Posterior cingulate gyrus (tissue), 11 donors: ENCODE results near the gene WFS1.

ENCODE experiments used
- DNase-seq, 10 donors: peaks; one replicate each; pipeline versions ENCODE4 v3.0.0 to v3.0.0-alpha.2; 2020 to 2021; ENCODE audit warnings: mixed read lengths in 3 of 10
- intact Hi-C: fragments of 100-400 bp; cut with DNase I; formaldehyde crosslinking; loops from one replicate; pipeline ENCODE4 v1.15.1; 2023

The WFS1 gene

GRCh38 chr4:6269616-6270511, at the start of gene WFS1:
TSS of gene WFS1 (plus strand) at chr4:6269850. CDS start at chr4:6277456, 7,606 bp downstream.
- peak; percentile 98 to 100 (median 99) for DNase-seq
- intact Hi-C loops = loop anchor here (5.0 kb wide), 1 partner anchor 57 kb away; no protein-coding TSS in a partner anchor

GRCh38 chr4:6221301-6221850, 48.3 kb upstream of the WFS1 start:
- intact Hi-C loops = no loop called here

GRCh38 chr4:6221851-6222760, 47.5 kb upstream of the WFS1 start:
- peak; percentile 55 to 97 (median 81) for DNase-seq
- intact Hi-C loops = no loop called here

More at GRCh38 chr4:6221301-6221850, 48.3 kb upstream of the WFS1 start:
- peak in 4 of 10 donors; percentile 25 to 89 (median 67) for DNase-seq

GRCh38 chr4:6222761-6223292, 46.8 kb upstream of the WFS1 start:
- intact Hi-C loops = no loop called here
- DNase-seq = peak in 8 of 10 donors; percentile 26 to 92 (median 56)

- DNase-seq = peak in 1 of 10 donors; percentile 7
Observed at GRCh38 chr4:6224735-6225134, 44.9 kb upstream of the WFS1 start.

GRCh38 chr4:6225469-6225868, 44.2 kb upstream of the WFS1 start:
- DNase-seq = peak in 1 of 10 donors; percentile 2
- intact Hi-C loops = no loop called here

More at GRCh38 chr4:6224735-6225134, 44.9 kb upstream of the WFS1 start:
- intact Hi-C loops = no loop called here

GRCh38 chr4:6226506-6226905, 43.1 kb upstream of the WFS1 start:
- peak in 1 of 10 donors; percentile 1 for DNase-seq
- intact Hi-C loops = no loop called here

- intact Hi-C loops = no loop called here
- DNase-seq = peak in 1 of 10 donors; percentile 4
Observed at GRCh38 chr4:6227412-6228157, 42.1 kb upstream of the WFS1 start.

- DNase-seq = peak in 1 of 10 donors; percentile 5
- intact Hi-C loops = no loop called here
Observed at GRCh38 chr4:6228158-6229067, 41.2 kb upstream of the WFS1 start.

- intact Hi-C loops = no loop called here
- DNase-seq = peak in 9 of 10 donors; percentile 56 to 95 (median 66)
Observed at GRCh38 chr4:6229095-6229494, 40.6 kb upstream of the WFS1 start.

GRCh38 chr4:6229671-6230501, 39.8 kb upstream of the WFS1 start:
- intact Hi-C loops = no loop called here
- peak in 1 of 10 donors; percentile 3 for DNase-seq

- intact Hi-C loops = no loop called here
- DNase-seq = no peak
Observed at GRCh38 chr4:6230502-6230785, 39.2 kb upstream of the WFS1 start.

GRCh38 chr4:6230827-6231662, 38.6 kb upstream of the WFS1 start:
- DNase-seq = peak in 1 of 10 donors; percentile 1
- intact Hi-C loops = no loop called here

GRCh38 chr4:6231663-6232165, 37.9 kb upstream of the WFS1 start:
- intact Hi-C loops = no loop called here
- peak in 1 of 10 donors; percentile 3 for DNase-seq

- intact Hi-C loops = no loop called here
- DNase-seq = peak in 1 of 10 donors; percentile 5
Observed at GRCh38 chr4:6232836-6233785, 36.5 kb upstream of the WFS1 start.

GRCh38 chr4:6233929-6234328, 35.7 kb upstream of the WFS1 start:
- no peak for DNase-seq
- intact Hi-C loops = no loop called here
